ENCODE data around the gene CTNNA2.

- TF ChIP-seq CTCF (IDR thresholded peaks at IDR 0.05) (no peak), POLR2AphosphoS5 (IDR thresholded peaks at IDR 0.05) (no peak), POLR2A (IDR thresholded peaks at IDR 0.05) (no peak), EP300 (IDR thresholded peaks at IDR 0.05; ENCODE audit: low read depth) (no peak)
Observed at GRCh38 chr2:80655265-80655664, 1142.4 kb downstream of the CTNNA2 start.

Measured in transverse colon (tissue), 4 donors.